ENCODE results near the gene DNLZ.

DNLZ gene

GRCh38 chr9:136395020-136395340, 31.4 kb upstream of the DNLZ start:
- H3K4me3 ChIP-seq (ENCODE audit: low read length): no peak overlapping the region
- no peak for TF ChIP-seq CTCF (conservative IDR thresholded peaks at IDR 0.05; ENCODE audit: low read depth, low read length)

GRCh38 chr9:136394312-136395019, 30.9 kb upstream of the DNLZ start:
- DNase-seq (ENCODE audit: low read depth): no peak
- TF ChIP-seq CTCF (conservative IDR thresholded peaks at IDR 0.05; ENCODE audit: low read depth, low read length): no peak
- H3K4me3 ChIP-seq (ENCODE audit: low read length): no peak overlapping the region

More at GRCh38 chr9:136395020-136395340, 31.4 kb upstream of the DNLZ start:
- DNase-seq (ENCODE audit: low read depth): no peak

- H3K4me3 ChIP-seq (ENCODE audit: low read length): no peak overlapping the region
- no peak for TF ChIP-seq CTCF (conservative IDR thresholded peaks at IDR 0.05; ENCODE audit: low read depth, low read length)
- no peak for DNase-seq (ENCODE audit: low read depth)
Observed at GRCh38 chr9:136393531-136393930, 30.0 kb upstream of the DNLZ start.

- TF ChIP-seq CTCF (conservative IDR thresholded peaks at IDR 0.05; ENCODE audit: low read depth, low read length): no peak
- no peak overlapping the region for H3K4me3 ChIP-seq (ENCODE audit: low read length)
- DNase-seq (ENCODE audit: low read depth): no peak
Observed at GRCh38 chr9:136392538-136393449, 29.2 kb upstream of the DNLZ start.

GRCh38 chr9:136391737-136392537, 28.4 kb upstream of the DNLZ start:
- no peak overlapping the region for H3K4me3 ChIP-seq (ENCODE audit: low read length)
- DNase-seq (ENCODE audit: low read depth): no peak
- TF ChIP-seq CTCF (conservative IDR thresholded peaks at IDR 0.05; ENCODE audit: low read depth, low read length): no peak

- TF ChIP-seq CTCF (conservative IDR thresholded peaks at IDR 0.05; ENCODE audit: low read depth, low read length): no peak
- H3K4me3 ChIP-seq (ENCODE audit: low read length): no peak overlapping the region
- no peak for DNase-seq (ENCODE audit: low read depth)
Observed at GRCh38 chr9:136389396-136389795, 25.9 kb upstream of the DNLZ start.
